Left ventricle myocardium superior (tissue), 1 donor: ENCODE data around the gene EHD4. TPM values are rescaled to one million over a fixed set of nuclear protein-coding genes. Genes with fewer than 3 reads are reported as not detected.

Experiments used
- ATAC-seq: fragments of 200-7000 bp; cut with Tn5 transposase; one replicate; pipeline ENCODE4 v1.9.1; 2020; ENCODE audit warnings: mild to moderate bottlenecking, moderate library complexity
- DNase-seq: peaks from one replicate; pipeline ENCODE4 v3.0.0-alpha.2; 2020
- intact Hi-C: fragments of 100-400 bp; cut with micrococcal nuclease; formaldehyde crosslinking; loops from one replicate; pipeline ENCODE4 v1.11.0; 2022
- total RNA-seq: library from RNA; stranded (reverse); fragmentation: NEBNext Ultra II Directional; extraction: Animal tissue kit (Norgen Biotek cat#: 25700); gene quantifications from one replicate; pipeline ENCODE4 v1.2.1, GENCODE V29; 2021
- donor health status: DM: no; HTN: yes; CAD: no; lungs with severe emphysema.

Gene EHD4
- total RNA-seq, 1 donor from 2014 or later, result 53.5 TPM

DNA sequence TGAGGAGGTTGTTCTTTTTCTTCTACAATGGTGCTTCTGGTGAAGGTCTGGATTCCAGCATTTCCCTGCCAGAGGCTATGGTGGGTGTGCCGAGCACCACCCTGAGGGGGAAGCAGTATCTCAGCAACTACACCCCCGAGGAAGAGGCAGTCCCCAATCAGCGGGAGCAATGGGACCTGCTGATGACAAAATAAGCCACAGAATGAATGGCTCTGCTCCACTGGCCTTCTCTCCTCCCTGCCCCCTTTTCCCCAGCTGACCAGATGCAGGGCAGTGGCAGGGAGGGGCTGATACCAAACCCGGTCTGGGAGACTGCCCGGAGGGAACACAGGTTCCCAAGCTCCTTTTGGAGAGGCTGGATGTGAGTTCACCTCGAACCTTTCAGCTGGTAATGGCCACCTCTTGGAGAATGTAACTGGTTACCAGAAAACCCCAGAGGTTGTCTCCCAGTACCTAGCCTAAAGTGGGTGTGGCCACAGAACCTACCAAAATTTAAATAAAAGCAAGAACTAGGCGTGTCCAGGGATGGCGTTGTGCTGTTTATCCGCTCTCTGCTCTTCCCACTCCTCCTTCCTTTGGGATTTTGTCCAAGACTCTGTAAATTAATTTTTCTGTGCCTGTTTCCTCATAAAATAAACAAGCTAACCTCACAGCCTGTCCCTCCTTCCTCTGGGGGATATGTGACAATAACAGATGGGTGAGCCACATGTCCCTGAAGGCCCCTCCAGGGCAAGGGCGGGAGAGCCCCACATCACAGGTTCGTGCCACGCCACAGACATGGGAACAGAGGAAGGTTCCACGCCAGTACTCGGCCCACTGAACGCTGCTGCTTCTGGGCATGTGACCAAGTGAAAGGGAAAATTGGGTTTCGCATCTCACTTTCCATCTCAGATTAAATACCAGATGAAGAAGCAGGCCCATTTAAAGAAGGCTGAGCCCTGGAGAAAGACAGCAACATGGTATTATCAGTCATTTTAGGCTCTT, 43.4 kb downstream of the EHD4 start:
- peak; percentile 76 for ATAC-seq
- peak; percentile 73 for DNase-seq
- intact Hi-C loops, result no loop called here

DNA sequence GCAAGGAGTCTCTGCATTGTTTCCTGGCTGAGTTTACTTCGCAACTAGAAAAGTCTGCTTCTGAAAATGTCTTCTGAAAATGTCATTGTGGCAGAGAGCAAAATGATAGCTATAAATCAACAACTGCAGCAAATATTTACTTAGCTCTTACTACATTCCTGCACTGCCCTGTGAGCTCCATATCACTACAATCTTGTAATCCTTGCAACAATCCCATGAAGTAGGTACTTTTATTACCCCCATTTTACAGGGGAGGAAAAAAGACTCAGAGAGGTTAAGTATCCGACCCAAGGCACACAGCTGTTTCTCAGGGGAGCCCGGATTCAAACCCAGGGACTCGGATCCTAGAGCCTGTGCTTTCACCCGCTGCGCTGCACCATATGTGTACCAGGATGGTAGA, 44.3 kb downstream of the EHD4 start:
- intact Hi-C loops, result no loop called here
- ATAC-seq (no peak), DNase-seq (no peak)

DNA sequence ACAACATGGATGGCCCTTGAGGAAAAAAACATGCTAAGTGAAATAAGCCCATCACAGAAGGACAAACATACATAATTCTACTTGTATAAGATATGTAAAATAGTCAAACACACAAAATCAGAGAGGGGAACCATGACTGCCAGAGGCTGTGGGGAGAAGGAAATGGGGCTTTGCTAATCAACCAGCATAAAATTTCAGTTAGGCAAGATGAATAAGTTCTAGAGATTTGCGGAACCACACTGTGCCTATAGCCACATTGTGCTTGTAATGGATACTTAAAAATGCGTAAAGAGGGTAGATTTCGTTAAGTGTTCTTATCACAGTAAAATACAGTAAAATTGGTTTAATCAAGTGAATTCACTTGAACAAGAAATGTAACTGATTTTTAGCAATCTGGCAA, 44.8 kb downstream of the EHD4 start:
- intact Hi-C loops, result no loop called here
- no peak for DNase-seq
- ATAC-seq, result no peak

DNA sequence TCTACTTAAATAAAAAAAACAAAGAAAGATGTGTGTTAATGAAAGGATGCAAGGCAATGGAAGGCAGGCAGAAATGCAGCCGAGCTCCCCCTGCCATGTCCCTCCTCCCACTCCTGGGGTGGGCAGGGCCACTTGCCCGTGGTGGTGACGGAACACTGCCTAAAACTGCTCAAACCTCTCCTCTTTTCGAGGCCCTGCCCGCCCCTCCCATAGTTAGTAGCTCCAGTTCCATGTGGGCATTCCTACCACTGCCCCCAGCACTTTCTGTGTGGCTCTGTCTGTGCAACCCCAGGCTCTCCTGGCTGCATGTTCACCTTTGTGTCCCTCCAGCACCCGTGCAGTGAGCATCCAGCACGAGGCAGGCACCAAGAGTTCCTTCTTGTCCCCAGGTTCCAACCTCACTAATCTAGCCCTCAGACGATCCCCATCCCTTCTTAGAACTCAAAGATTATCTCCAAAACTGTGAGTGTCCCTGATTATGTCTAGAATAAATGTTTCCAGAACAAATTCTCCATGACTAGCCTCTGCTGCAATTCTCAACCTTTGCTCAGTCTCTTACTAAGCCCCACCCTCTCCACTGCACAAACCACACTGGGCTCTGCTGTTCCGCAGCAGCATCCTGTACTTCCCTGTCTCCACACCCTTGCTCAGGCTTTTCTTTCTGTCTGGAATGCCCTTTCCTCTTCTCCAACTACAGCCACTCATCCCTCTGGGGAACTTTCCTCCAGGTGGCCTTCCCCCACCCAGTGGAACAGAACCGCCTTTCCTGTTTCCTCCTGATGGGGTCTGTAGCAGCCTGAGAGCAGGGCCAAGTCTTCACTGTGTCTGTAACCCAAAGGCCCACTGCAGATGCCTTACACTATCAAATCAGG, 45.9 kb downstream of the EHD4 start:
- DNase-seq, result no peak
- intact Hi-C loops, result no loop called here
- peak; percentile 29 for ATAC-seq

DNA sequence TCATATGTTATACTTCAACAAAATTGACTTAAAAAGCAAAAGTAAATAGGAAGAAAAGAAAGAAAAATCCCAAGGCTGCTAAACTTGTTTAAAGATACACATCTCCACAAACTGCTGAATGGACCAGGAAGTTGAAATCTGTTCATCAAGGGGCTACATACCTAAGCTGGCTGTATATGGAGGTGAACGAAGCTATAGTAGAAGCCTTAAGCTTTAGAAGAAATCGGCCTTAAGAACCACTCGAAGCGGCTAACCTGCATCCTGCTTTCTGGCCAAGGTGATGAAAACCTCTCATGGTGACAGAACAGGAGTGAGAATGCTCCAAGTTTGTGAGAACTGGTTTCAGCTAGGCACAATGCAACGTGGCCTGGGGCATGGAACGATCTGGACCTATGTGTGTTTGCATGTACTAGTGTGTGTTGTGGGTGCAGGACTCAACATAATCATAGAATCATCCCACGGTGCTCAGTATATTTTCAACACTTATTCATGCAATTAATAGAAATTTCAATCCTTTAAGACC, 47.2 kb downstream of the EHD4 start:
- intact Hi-C loops, result no loop called here
- DNase-seq, result no peak
- no peak for ATAC-seq

DNA sequence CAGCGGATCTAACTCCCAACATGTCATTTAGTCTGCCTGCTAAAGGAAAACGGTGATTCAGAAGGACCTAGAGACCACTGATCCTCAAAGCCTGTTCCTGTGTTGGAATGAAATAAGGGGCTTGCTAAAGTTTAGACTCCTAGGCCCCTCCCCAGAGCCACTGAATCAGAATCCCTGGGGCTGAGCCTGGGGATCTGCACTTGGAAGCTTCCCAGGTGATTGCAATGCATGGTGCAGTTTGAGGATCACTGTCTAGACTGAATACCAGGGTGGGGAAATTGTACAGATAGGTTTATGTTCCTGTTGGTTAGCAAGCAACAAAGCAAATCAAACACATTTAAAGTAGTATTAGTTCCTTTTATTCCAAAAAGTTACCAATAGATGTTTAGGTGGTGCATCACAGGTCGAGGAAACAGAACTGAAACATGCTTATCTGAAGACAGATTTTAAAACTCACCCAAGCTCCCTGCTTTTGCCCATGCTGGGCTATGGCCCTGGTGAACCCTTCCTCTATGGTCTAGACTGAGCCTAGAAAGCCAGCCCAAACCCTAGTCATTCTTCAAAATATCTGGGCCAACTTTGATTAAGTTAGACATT, 48.9 kb downstream of the EHD4 start:
- ATAC-seq (no peak), DNase-seq (no peak)
- intact Hi-C loops, result no loop called here

DNA sequence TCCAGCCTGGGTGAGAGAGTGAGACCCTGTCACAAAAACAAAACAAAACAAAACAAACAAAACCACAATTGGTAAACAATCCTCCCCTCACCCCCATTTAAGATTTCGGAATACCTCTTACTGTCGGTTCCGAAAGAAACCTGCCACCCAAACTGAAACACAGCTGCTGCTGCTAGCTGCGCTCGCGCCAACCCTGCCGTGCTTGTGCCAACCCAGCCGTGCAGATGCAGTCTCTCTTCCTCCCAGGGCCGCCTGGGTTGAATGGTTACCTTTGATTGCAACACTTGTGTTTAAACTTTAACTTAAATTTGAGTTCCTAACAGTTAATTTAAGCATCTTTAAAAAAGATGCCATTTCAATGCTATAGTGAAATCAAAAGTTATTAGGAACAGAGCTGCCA, 50.0 kb downstream of the EHD4 start:
- intact Hi-C loops, result no loop called here
- DNase-seq (peak; percentile 57), ATAC-seq (no peak)

DNA sequence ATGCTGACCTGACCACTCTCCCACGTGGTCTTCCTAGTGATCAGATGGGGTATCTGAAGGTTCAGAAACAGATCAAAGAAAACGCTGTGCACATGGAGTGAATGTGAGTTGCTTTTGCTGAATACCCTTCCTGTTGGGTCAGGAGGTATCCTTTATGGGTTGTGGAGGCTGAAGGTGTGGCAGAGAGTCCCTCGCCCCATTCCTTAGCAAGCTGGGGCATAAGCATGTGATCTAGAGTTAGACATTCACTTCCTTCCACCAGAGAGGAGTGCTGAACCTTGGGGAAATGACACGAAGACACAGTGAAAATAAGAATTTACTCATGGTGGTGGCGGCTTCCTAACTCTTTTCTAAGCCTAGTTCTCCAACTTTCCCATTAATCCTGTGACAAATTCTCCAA, 50.7 kb downstream of the EHD4 start:
- intact Hi-C loops, result no loop called here
- DNase-seq (no peak), ATAC-seq (no peak)

DNA sequence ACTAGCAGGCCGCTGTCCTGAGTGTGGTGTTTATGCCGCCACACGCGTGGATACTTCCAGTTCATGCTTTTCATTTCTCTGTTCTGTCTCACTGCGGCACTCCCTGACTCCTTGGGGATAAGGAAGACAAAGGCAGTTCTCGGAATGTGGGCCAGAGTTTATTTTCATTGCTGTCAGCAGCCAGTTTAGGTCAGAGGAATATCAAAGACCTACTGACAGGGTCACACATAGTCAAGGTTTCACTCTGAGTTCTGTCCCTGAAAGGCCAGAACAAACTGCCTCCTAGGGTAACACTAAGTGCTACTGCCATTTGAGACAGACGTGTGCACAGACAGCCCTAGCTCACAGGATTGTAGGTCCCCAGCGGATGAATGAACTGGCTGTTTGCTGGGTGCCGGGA, 51.2 kb downstream of the EHD4 start:
- ATAC-seq (peak; percentile 62), DNase-seq (no peak)
- intact Hi-C loops, result no loop called here

DNA sequence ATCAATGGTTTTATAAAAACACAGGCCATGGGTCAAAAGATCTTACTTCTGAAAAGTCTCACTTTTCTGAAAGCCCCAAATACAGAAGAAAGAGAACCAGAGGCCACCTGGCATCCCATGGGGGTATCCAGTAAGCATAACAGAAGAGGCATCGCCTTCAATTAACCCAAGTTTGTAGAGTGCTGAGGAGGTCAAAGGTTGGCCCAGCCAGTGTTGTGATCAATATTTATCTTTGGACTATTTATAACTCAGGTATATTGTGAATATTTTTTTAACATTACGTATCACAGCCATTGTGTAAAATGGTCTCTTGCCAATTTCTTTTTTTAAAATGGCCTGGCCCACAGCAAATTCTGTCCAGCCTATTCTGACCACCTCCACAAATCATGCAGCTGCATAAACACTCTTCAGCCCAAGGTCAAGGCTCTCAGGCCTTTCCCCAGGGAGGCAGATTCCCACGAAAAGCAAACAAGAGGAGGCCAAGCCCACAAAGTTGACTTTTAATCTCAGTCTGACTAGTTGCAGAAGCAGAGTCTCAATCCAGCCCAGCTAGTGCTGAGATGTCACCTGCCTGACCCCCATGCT, 52.3 kb downstream of the EHD4 start:
- ATAC-seq, result peak; percentile 45
- no peak for DNase-seq
- intact Hi-C loops, result no loop called here

DNA sequence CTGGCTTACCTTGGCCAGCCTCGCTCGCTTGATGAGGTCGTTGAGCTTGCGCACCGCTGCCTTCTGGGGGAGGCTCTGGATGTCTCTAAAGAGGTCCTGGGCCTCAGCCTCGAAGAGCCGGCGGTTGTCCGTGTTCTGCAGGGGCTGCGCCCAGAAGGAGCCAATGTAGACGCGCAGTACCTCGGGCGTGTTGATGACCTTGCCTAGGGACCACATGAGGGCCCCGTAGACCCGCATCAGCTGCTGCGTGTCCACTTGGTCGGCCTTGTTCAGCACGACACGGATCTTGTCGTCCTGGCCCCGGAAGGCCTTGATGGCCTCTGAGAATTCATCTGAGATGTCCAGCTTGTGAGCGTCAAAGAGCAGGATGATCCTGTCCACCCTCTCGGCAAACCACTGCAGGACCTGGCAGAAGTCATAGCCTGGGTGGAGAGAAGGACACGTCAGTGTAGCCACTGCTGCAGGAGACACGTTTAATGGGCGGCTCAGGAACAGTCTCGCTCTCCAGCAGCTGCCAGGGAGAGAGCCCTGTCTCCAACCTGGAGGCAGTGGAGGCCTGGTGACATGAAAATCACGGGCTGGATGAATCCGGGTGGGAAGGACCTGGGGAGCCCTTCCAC, 53.0 kb downstream of the EHD4 start:
- intact Hi-C loops, result no loop called here
- ATAC-seq (peak; percentile 18), DNase-seq (peak; percentile 53)

DNA sequence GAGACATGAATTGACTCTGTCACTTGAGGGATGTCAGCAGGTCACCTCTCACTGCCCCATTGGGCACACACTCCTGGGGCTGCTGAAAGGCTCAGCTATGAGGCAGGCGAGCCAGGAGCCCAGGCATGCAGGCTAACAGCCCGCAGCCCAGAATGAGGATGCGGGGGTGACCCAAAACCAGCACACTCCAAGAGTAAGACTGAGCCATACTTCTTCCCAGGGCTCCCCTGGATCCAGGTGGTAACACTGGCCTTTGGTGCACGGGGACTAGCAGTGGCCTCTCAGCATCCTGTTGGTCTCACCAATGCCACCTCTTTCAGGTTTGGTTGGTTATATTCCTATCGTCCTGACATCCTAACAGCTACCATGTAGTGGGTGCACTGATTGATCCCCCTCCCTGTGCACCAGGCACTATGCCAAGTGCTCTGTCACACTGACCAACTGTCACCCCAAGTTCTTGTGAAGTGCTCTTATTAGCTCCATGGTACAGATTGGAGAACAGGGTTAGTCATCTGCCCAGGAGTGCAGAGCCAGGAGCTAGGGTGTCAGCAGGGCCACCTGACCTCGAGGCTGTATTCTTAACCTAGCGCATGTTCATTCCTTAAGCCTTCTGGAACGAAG, 53.7 kb downstream of the EHD4 start:
- intact Hi-C loops, result no loop called here
- DNase-seq (no peak), ATAC-seq (no peak)

DNA sequence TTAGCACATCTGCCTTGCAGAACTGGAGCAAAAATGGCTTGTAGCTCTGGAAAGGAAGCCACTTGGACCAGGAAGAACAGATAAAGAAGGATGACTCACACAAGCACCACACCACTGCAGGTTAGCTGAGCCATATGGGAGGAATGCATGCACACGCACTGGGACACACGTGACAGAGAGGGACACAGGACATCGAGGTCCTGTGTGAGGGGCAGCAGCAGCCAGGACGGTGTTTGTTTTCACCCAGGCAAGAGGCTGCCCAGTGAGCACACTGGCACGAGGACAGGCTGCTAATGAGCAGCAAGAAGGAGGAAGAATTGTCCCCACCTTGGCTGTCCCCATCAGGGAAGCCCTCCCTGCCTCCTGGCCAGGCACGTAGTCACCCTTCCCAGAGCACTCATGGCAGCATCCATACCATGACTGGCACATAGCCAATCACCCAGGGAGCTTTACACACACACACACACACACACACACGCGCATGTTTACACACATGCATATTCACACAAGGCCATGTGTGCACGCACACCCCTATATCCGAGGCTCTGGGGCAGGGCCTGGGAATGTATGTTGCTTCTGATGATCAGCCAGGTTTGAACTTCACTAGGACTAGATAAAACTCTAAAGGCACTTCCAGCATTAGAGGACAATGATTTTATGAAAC, 54.5 kb downstream of the EHD4 start:
- intact Hi-C loops, result no loop called here
- DNase-seq, result peak; percentile 79
- peak; percentile 62 for ATAC-seq

DNA sequence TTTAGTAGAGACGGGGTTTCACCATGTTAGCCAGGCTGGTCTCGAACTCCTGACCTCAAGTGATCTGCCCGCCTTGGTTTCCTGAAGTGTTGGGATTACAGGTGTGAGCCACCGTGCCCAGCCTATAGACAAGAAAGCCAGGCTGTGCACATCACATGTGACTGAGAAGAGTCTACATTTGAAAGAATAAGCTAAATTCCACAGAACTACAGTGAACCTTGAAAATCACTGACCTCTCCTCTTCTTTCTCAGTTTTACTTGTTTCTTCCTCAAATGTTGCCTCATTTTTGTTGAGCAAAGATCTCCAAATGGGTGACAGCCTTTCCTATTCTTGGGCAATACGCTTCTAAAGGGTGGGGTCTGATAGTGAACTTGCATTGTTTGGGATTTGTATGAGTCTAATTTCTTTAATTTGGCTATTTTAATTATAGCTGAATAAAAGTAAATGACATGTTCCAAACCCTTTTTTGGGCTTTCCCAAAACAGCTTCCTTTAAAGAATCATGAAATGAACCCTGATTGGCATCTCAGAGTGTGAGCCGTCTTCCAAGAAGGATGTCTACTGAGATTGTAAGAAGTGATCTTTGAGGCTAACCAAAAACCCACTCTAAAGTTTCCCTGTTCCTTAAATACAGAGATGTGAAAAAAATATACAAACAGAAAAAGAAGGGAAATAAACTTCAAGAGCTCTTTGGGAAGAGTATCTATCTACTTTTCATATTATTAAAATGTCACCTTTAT, 56.9 kb downstream of the EHD4 start:
- intact Hi-C loops, result no loop called here
- ATAC-seq (no peak), DNase-seq (no peak)

DNA sequence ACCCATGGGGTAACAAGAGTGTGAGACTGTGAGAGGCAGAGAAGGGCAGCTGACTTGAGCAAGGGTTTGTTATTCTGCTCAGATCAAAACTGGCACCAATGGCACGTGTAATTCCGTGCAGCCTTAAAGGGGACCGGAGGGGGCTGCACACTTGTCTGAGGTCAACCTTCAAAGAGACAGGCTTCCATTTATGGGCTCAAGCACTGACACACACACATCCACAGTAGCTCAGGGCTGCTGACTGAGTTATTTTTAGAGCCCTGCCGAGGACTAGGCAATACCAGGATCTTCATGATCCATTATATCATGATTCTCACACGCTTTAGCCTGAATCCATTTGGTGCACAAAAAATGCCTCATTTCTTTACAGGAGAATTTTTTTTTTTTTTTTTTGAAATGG, 57.9 kb downstream of the EHD4 start:
- ATAC-seq, result peak; percentile 70
- intact Hi-C loops, result no loop called here
- no peak for DNase-seq

DNA sequence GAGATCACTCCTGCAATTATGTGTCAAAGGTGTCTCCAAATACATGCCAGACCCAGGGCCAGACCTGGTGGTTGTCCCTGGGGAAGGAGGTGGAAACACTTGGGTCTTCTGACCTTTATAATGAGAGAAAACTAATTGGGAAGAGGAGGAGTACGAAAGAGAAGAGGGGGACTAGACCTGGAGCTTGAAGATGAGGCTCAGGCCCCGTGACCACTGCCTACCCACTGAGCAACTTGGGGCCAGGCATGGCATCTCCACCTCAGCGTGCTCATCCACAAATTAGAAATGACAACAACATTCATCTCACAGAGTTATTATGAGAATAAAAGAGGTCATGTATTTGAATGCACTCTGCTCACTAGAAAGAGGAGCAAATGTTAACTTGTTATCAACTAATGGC, 59.1 kb downstream of the EHD4 start:
- DNase-seq (no peak), ATAC-seq (no peak)
- intact Hi-C loops, result no loop called here

DNA sequence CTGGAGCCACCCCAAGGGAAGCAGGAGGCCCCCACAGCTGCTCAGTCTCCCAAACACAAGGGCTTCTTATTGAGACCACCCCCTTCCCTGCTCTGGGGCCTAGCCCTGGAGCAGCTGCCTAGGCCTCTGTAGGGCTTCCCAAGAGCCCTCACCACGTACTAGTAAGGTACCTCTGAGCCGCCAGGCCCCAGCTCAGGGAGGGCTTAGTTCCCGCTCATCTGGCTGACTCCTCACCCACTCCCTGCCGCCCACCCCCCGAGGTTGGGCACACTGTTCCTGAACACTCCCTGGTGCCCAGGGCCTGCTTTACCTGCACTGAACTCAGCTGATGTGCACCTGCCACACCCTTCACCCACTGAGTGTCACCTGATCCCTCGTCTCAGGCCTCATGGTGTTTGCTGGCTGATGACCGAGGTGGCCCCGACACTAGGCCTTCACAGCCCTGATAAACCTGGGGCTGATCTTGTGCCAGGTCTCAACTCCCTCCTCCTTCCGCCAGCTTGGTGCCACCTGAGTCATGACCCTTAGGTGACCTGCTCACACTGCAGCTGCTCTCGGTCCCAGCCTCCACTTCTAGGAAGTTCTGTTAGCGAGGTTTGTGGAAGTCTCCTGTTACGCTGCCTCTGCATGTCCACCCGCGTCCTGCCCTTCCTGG, 60.5 kb downstream of the EHD4 start:
- DNase-seq (no peak), ATAC-seq (no peak)
- intact Hi-C loops, result no loop called here
